NCI-H446 (cell line): ENCODE measurements around the gene CORO2B.

Source experiments
- DNase-seq, 2 experiments: peaks; one replicate each; lab custom pipeline; 2025; lab: John Stamatoyannopoulos, UW

Gene CORO2B

GRCh38 chr15:68609629-68610028 lies 30.8 kb downstream of the CORO2B start:
- no peak for DNase-seq

GRCh38 chr15:68610825-68611224 lies 32.0 kb downstream of the CORO2B start:
- no peak for DNase-seq

GRCh38 chr15:68612503-68612902 lies 33.7 kb downstream of the CORO2B start:
- no peak for DNase-seq

- no peak for DNase-seq
These were observed 34.4 kb downstream of the CORO2B start for GRCh38 chr15:68612979-68613740.

GRCh38 chr15:68614286-68615035 lies 35.7 kb downstream of the CORO2B start:
- DNase-seq, result no peak

- no peak for DNase-seq
These were observed 36.5 kb downstream of the CORO2B start for GRCh38 chr15:68615301-68615700.

GRCh38 chr15:68615811-68616210 lies 37.0 kb downstream of the CORO2B start:
- DNase-seq, result no peak

GRCh38 chr15:68616397-68616796 lies 37.6 kb downstream of the CORO2B start:
- peak in 1 of 2 experiments; percentile 23 for DNase-seq

- DNase-seq, result no peak
These were observed 38.2 kb downstream of the CORO2B start for GRCh38 chr15:68617001-68617400.

GRCh38 chr15:68617777-68618176 lies 39.0 kb downstream of the CORO2B start:
- no peak for DNase-seq

GRCh38 chr15:68618394-68618793 lies 39.6 kb downstream of the CORO2B start:
- peak in 1 of 2 experiments; percentile 30 for DNase-seq

- peak in 1 of 2 experiments; percentile 32 for DNase-seq
These were observed 40.3 kb downstream of the CORO2B start for GRCh38 chr15:68618908-68619698.

GRCh38 chr15:68620721-68621527 lies 42.1 kb downstream of the CORO2B start:
- DNase-seq, result peak; percentile 91 to 96

GRCh38 chr15:68621535-68621934 lies 42.7 kb downstream of the CORO2B start:
- DNase-seq, result no peak

- no peak for DNase-seq
These were observed 44.6 kb downstream of the CORO2B start for GRCh38 chr15:68623301-68623892.

GRCh38 chr15:68625853-68626252 lies 47.1 kb downstream of the CORO2B start:
- DNase-seq, result no peak

- no peak for DNase-seq
These were observed 47.5 kb downstream of the CORO2B start for GRCh38 chr15:68626283-68626682.

GRCh38 chr15:68626739-68627138 lies 47.9 kb downstream of the CORO2B start:
- DNase-seq, result no peak

GRCh38 chr15:68627476-68627875 lies 48.7 kb downstream of the CORO2B start:
- DNase-seq, result no peak

GRCh38 chr15:68627995-68628394 lies 49.2 kb downstream of the CORO2B start:
- no peak for DNase-seq

GRCh38 chr15:68629519-68630210 lies 50.9 kb downstream of the CORO2B start:
- DNase-seq, result no peak
